Keratinocyte (primary cell): ENCODE results near the gene CCDC171. TPM values are rescaled to one million over a fixed set of nuclear protein-coding genes. Genes with fewer than 3 reads are reported as not detected.
A peak's percentile ranks its signal among the peaks of the same experiment; 100 is the strongest.

ENCODE experiments used
- DNase-seq: peaks from one replicate; pipeline ENCODE4 v3.0.0-alpha.2; 2011; ENCODE audit warnings: low read depth, missing footprints, low spot score
- FAIRE-seq: peaks from 2 replicates; lab custom pipeline; 2011; peaks lifted over from hg19 to GRCh38; lab: Jason Lieb, UNC
- H2AFZ ChIP-seq: 2 replicates; pipeline ENCODE4 v1.6.0; 2012; ENCODE audit warnings: low read length, control low read depth, inconsistent platforms; ENCODE audit not compliant: control insufficient read depth
- H3K27ac ChIP-seq: 2 replicates; pipeline ENCODE4 v1.5.1; 2011; ENCODE audit warnings: low read length; ENCODE audit not compliant: control insufficient read depth, insufficient read depth
- H3K27me3 ChIP-seq: 3 replicates; pipeline ENCODE4 v1.6.0; 2011; ENCODE audit warnings: low read length; ENCODE audit not compliant: control insufficient read depth, insufficient read depth; ENCODE audit errors: extremely low read depth
- H3K36me3 ChIP-seq, 2 experiments: 2 replicates in 1 of 2; 3 replicates in 1 of 2; pipeline ENCODE4 v1.5.1; 2011; ENCODE audit warnings: low read length in 2 of 2, mild to moderate bottlenecking in 1 of 2; ENCODE audit not compliant: control insufficient read depth in 2 of 2, insufficient read depth in 2 of 2; ENCODE audit errors: extremely low read depth in 1 of 2
- H3K4me1 ChIP-seq: 3 replicates; pipeline ENCODE4 v1.5.1; 2011; ENCODE audit warnings: low read length; ENCODE audit not compliant: control insufficient read depth, insufficient read depth; ENCODE audit errors: extremely low read depth
- H3K4me2 ChIP-seq: 3 replicates; pipeline ENCODE4 v1.6.0; 2011; ENCODE audit warnings: low read depth, low read length; ENCODE audit not compliant: control insufficient read depth, insufficient read depth; ENCODE audit errors: extremely low read depth
- H3K4me3 ChIP-seq, 3 experiments: fragments of 200-600 bp in 1 of 3; sonication (generic) in 1 of 3; 2 replicates in 2 of 3; 3 replicates in 1 of 3; pipeline ENCODE4 v1.5.1; 2011 to 2016; ENCODE audit warnings: low read length in 3 of 3, mild to moderate bottlenecking in 3 of 3, control low read depth in 2 of 3, inconsistent platforms in 1 of 3, low read depth in 1 of 3, mixed read lengths in 1 of 3, mixed run types in 1 of 3, moderate library complexity in 1 of 3; ENCODE audit not compliant: control insufficient read depth in 2 of 3, insufficient read depth in 2 of 3; ENCODE audit errors: extremely low read depth in 1 of 3
- H3K79me2 ChIP-seq: 2 replicates; pipeline ENCODE4 v1.6.0; 2012; ENCODE audit warnings: low read length; ENCODE audit not compliant: control insufficient read depth, insufficient read depth
- H3K9ac ChIP-seq: 3 replicates; pipeline ENCODE4 v1.6.0; 2011; ENCODE audit warnings: low read length; ENCODE audit not compliant: control insufficient read depth, insufficient read depth; ENCODE audit errors: extremely low read depth
- H3K9me1 ChIP-seq: 3 replicates; pipeline ENCODE4 v1.6.0; 2011; ENCODE audit warnings: low read length; ENCODE audit not compliant: control insufficient read depth, insufficient read depth; ENCODE audit errors: extremely low read depth
- H3K9me3 ChIP-seq: 2 replicates; pipeline ENCODE4 v1.5.1; 2012; ENCODE audit warnings: low read depth, low read length; ENCODE audit not compliant: control insufficient read depth
- H4K20me1 ChIP-seq: 3 replicates; pipeline ENCODE4 v1.6.0; 2011; ENCODE audit warnings: low read length; ENCODE audit not compliant: control insufficient read depth, insufficient read depth; ENCODE audit errors: extremely low read depth
- CTCF ChIP-seq, 3 experiments: IDR thresholded peaks in 1 of 3; conservative IDR thresholded peaks in 1 of 3; optimal IDR thresholded peaks in 1 of 3; 2 replicates in 2 of 3; 3 replicates in 1 of 3; pipeline versions ENCODE3 to v1.5.1; 2011; ENCODE audit warnings: low read length in 3 of 3, mild to moderate bottlenecking in 3 of 3, moderate library complexity in 2 of 3, control low read depth in 1 of 3, inconsistent platforms in 1 of 3; ENCODE audit not compliant: insufficient read depth in 2 of 3; ENCODE audit errors: extremely low read depth in 1 of 3
- EZH2 ChIP-seq: IDR thresholded peaks from one replicate; pipeline ENCODE4 v1.6.1; 2012; ENCODE audit warnings: inconsistent platforms, mild to moderate bottlenecking, low read length, moderate library complexity
- dilution Hi-C: fragments of 300-500 bp; cut with MboI; formaldehyde crosslinking; loops from one replicate; pipeline ENCODE4 v1.7.0; 2020; ENCODE audit warnings: low sequenced_read_pairs; ENCODE audit not compliant: extremely low pct_ligation_motif_present
- polyA plus RNA-seq, 5 experiments: library from polyadenylated mRNA; depleted of rRNA in 3 of 5; stranded (reverse) in 3 of 5; stranded (forward) in 1 of 5; unstranded in 1 of 5; fragments of >200 nt; gene quantifications; 1 replicate in 1 of 5; 2 replicates in 3 of 5; 3 replicates in 1 of 5; pipeline versions ENCODE4 v1.2.1 to v1.2.3, GENCODE V29; 2011 to 2012; ENCODE audit warnings: missing spikeins in 2 of 5, low read depth in 1 of 5, low replicate concordance in 1 of 5

Gene CCDC171
- polyA plus RNA-seq, 1 donor (not counting 4 experiments of a cell fraction or from before 2014, with no cell fraction given): 0.46 TPM

DNA sequence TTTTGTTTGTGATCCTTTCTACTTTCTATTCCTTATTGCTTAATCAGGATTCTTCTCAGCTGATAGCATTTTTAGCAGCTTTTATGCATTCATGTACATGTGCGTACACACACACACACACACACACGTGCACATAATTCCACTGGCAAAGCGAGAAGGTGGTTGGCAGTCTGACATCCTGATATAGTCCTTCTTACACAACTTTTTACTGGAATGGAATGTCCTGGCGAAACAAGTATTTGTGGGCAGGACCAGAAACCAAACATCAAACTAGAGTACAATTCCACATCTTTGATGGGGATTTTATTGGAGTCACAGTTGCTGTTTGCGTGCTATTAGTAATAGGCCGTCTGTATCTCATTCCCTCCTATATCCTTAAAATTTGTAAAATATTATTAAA is 356.5 kb downstream of the CCDC171 start:
- H3K79me2 ChIP-seq: no peaks in the 10 kb centered on the region
- H3K4me1 ChIP-seq: no peaks in the 10 kb centered on the region
- dilution Hi-C loops: no loop called here
- no peaks in the 10 kb centered on the region for H3K9me1 ChIP-seq
- H2AFZ ChIP-seq: no peak overlapping the region
- no peaks in the 10 kb centered on the region for H4K20me1 ChIP-seq
- no peak overlapping the region for H3K9ac ChIP-seq
- TF ChIP-seq EZH2: no peak
- no peak overlapping the region for H3K27ac ChIP-seq
- H3K4me3 ChIP-seq: no peak overlapping the region
- FAIRE-seq: no peak
- no peak overlapping the region for H3K4me2 ChIP-seq
- H3K9me3 ChIP-seq: no peaks in the 10 kb centered on the region
- no peaks in the 10 kb centered on the region for H3K27me3 ChIP-seq
- no peak for DNase-seq
- no peaks in the 10 kb centered on the region for H3K36me3 ChIP-seq

DNA sequence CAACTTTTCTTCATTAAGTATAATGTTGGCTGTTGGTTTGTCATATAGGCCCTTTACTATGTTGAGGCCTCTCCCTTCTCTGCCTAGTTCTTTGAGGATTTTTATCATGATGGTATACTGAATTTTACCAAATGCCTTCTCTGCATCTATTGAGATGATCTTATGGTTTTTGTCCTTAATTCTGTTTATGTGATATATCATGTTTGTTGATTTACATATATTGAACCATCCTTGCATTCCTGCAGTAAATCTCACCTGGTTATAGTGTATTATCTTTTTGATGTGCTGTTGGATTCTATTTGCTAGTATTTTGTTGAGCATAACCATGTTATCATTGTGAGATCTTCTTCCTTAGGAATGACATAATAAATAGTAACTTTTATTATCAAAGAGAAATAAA is 362.9 kb downstream of the CCDC171 start:
- H2AFZ ChIP-seq: no peak overlapping the region
- H3K4me3 ChIP-seq: no peak overlapping the region
- no peaks in the 10 kb centered on the region for H3K27me3 ChIP-seq
- H3K9ac ChIP-seq: no peak overlapping the region
- H3K9me3 ChIP-seq: peaks cover 3% of the 10 kb centered on the region
- no peaks in the 10 kb centered on the region for H3K4me1 ChIP-seq
- H3K27ac ChIP-seq: no peak overlapping the region
- DNase-seq (no peak), FAIRE-seq (no peak)
- dilution Hi-C loops: no loop called here
- no peaks in the 10 kb centered on the region for H4K20me1 ChIP-seq
- no peak for TF ChIP-seq EZH2
- TF ChIP-seq CTCF (optimal IDR thresholded peaks at IDR 0.05 in 1 of 3, IDR thresholded peaks at IDR 0.05 in 1 of 3, conservative IDR thresholded peaks at IDR 0.05 in 1 of 3; ENCODE audit: extremely low read depth in 1 of 3, insufficient read depth in 2 of 3, low read length in 3 of 3): no peak
- H3K36me3 ChIP-seq: no peaks in the 10 kb centered on the region
- no peak overlapping the region for H3K4me2 ChIP-seq
- no peaks in the 10 kb centered on the region for H3K9me1 ChIP-seq
- no peaks in the 10 kb centered on the region for H3K79me2 ChIP-seq

- Histone ChIP-seq H3K4me3 (no peak overlapping the region), H2AFZ (peak overlapping the region; percentile 12), H3K9me1 (no peaks in the 10 kb centered on the region), H3K9me3 (no peaks in the 10 kb centered on the region), H3K9ac (no peak overlapping the region), H3K79me2 (no peaks in the 10 kb centered on the region), H4K20me1 (no peaks in the 10 kb centered on the region), H3K36me3 (no peaks in the 10 kb centered on the region), H3K27ac (no peak overlapping the region), H3K27me3 (no peaks in the 10 kb centered on the region), H3K4me1 (no peaks in the 10 kb centered on the region), H3K4me2 (no peak overlapping the region)
- DNase-seq (no peak), FAIRE-seq (no peak)
- dilution Hi-C loops: no loop called here
- no peak for TF ChIP-seq EZH2
- TF ChIP-seq CTCF (optimal IDR thresholded peaks at IDR 0.05 in 1 of 3, IDR thresholded peaks at IDR 0.05 in 1 of 3, conservative IDR thresholded peaks at IDR 0.05 in 1 of 3; ENCODE audit: extremely low read depth in 1 of 3, insufficient read depth in 2 of 3, low read length in 3 of 3): no peak
Observed at GRCh38 chr9:15927161-15927560, 374.3 kb downstream of the CCDC171 start.
